22Rv1 (cell line): ENCODE data around the gene ATAD3A.

Experiments used
- ZFX ChIP-seq: fragments of 450-650 bp; IDR thresholded peaks from 2 replicates; pipeline ENCODE4 v1.6.1; 2017; ENCODE audit warnings: antibody characterized with exemption, borderline replicate concordance
- TF ChIP-seq, protein P1 (sequence below): fragments of 450-650 bp; IDR thresholded peaks from 2 replicates; pipeline ENCODE4 v1.5.1; 2017; ENCODE audit warnings: mild to moderate bottlenecking

DNA sequence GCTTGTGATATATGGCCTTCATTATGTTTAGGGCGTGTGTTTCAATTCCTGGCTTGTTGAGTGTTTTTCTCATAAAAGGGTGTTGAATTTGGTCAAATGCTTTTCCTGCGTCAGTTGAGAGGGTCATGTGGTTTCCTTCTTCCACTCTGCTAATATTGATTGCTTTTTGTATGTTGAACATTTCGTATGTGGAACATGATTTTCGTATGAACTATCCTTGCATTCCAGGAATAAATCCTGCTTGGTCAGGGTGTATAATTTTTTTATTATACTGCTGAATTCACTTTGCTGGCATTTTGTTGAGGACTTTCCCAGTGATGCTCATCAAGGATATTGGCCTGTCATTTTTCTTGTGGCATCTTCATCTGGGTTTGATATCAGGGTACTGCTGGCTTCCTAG is 4.7 kb upstream of the ATAD3A start:
- TF ChIP-seq, protein P1, sequence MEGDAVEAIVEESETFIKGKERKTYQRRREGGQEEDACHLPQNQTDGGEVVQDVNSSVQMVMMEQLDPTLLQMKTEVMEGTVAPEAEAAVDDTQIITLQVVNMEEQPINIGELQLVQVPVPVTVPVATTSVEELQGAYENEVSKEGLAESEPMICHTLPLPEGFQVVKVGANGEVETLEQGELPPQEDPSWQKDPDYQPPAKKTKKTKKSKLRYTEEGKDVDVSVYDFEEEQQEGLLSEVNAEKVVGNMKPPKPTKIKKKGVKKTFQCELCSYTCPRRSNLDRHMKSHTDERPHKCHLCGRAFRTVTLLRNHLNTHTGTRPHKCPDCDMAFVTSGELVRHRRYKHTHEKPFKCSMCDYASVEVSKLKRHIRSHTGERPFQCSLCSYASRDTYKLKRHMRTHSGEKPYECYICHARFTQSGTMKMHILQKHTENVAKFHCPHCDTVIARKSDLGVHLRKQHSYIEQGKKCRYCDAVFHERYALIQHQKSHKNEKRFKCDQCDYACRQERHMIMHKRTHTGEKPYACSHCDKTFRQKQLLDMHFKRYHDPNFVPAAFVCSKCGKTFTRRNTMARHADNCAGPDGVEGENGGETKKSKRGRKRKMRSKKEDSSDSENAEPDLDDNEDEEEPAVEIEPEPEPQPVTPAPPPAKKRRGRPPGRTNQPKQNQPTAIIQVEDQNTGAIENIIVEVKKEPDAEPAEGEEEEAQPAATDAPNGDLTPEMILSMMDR: no peak
- TF ChIP-seq ZFX: no peak
